Heart right ventricle (tissue), 16 donors: ENCODE measurements around the gene MEFV. TPM values are rescaled to one million over a fixed set of nuclear protein-coding genes. Genes with fewer than 3 reads are reported as not detected.

Experiments
- ATAC-seq, 8 donors: fragments of 200-7000 bp; cut with Tn5 transposase; one replicate each; pipeline ENCODE4 v1.9.1; 2020; ENCODE audit warnings: mild to moderate bottlenecking in 8 of 8, moderate library complexity in 8 of 8, moderate number of reproducible peaks in 1 of 8
- DNase-seq, 2 donors: peaks; one replicate each; pipeline ENCODE4 v3.0.0-alpha.2; 2020
- H3K27ac ChIP-seq, 10 donors: fragments of 200-600 bp; sonication (generic) in 2 of 10; one replicate each; pipeline versions ENCODE4 v1.5.0 to v1.8.0; 2020 to 2022; ENCODE audit warnings: mild to moderate bottlenecking in 3 of 10
- H3K27me3 ChIP-seq, 7 donors: fragments of 200-600 bp; one replicate each; pipeline ENCODE4 v1.8.0; 2021 to 2022; ENCODE audit warnings: mild to moderate bottlenecking in 2 of 7
- H3K36me3 ChIP-seq, 9 donors: fragments of 200-600 bp; sonication (generic) in 1 of 9; one replicate each; pipeline versions ENCODE4 v1.5.0 to v1.8.0; 2020 to 2022; ENCODE audit warnings: mild to moderate bottlenecking in 2 of 9
- H3K4me1 ChIP-seq, 9 donors: fragments of 200-600 bp; sonication (generic) in 1 of 9; one replicate each; pipeline versions ENCODE4 v1.5.0 to v1.8.0; 2020 to 2022; ENCODE audit warnings: mild to moderate bottlenecking in 4 of 9
- H3K4me3 ChIP-seq, 10 donors: fragments of 200-600 bp; sonication (generic) in 2 of 10; one replicate each; pipeline versions ENCODE4 v1.5.0 to v1.8.0; 2020 to 2022; ENCODE audit warnings: mild to moderate bottlenecking in 7 of 10, moderate library complexity in 2 of 10
- H3K9me3 ChIP-seq, 11 donors: fragments of 200-600 bp in 10 of 11; sonication (generic) in 2 of 11; one replicate each; pipeline versions ENCODE4 v1.5.0 to v1.8.0; 2013 to 2022; ENCODE audit warnings: mild to moderate bottlenecking in 2 of 11, control low read depth in 1 of 11, moderate library complexity in 1 of 11
- WGBS, 2 donors: extraction: QIAGEN DNeasy Blood & Tissue Kit; methylation state at CpG; one replicate each; pipeline ENCODE4 v1.1.7; 2013; ENCODE audit warnings: inconsistent platforms in 1 of 2; 5-methylcytosine and 5-hydroxymethylcytosine counted together
- intact Hi-C, 10 donors: fragments of 100-400 bp; cut with DNase I; formaldehyde crosslinking; loops; one replicate each; pipeline versions ENCODE4 v1.11.1 to v1.14.2; 2022
- polyA plus RNA-seq, 2 donors: library from polyadenylated mRNA; stranded (reverse); fragments of 200-250 nt; gene quantifications; one replicate each; pipeline ENCODE4 v1.2.3, GENCODE V29; 2013
- total RNA-seq, 10 donors: library from RNA; stranded (reverse); fragmentation: NEBNext Ultra II Directional in 3 of 10; extraction: Animal tissue kit (Norgen Biotek cat#: 25700) in 3 of 10; gene quantifications; one replicate each; pipeline versions ENCODE4 v1.2.1 to v1.2.4, GENCODE V29; 2021 to 2023
- TF ChIP-seq, protein P1 (sequence below), 9 donors: fragments of 200-600 bp; sonication (generic) in 2 of 9; IDR thresholded peaks; one replicate each; pipeline versions ENCODE4 v1.5.0 to v1.8.0; 2021 to 2022; ENCODE audit warnings: antibody characterized with exemption in 9 of 9, mild to moderate bottlenecking in 5 of 9, moderate library complexity in 1 of 9
- donor health status: Arrhythmogenic right ventricular cardiomyopathy.
- donor health status: ischemic (EF 13 %, LVEDD 7.1; RV severe dilation, severe dysfunction).
- donor health status: healthy with polysubstance abuse.
- donor health status: DM: no; HTN: yes; CAD: no.
- donor health status: DM: no; HTN: no; CAD: no.
- donor health status: ischemic (EF 25% LVEDD 6.9; RV normal size, moderate dysfunction).
- donor health status: ischemic (EF 25% LVEDD 5.7; RV mildly dilated, moderate dysfunction).
- donor health status: healthy.
- donor health status: DM: yes; HTN: yes; CAD: no.
- donor health status: Ischemic cardiomyopathy.
- donor health status: ischemic (EF 35%, LVEDD 5.7; RV mildly dilated, moderate dysfunction).
- donor health status: nonischemic (EF 11% LVEDD 7.7; RV severe dilation, severe dysfunction).
- donor health status: DM: yes; HTN: yes; CAD: no.
- donor health status: PGD.
- donor health status: ischemic (EF 29% LVEDD 5.4; RV normal size, mild dysfunction).
- donor health status: nonischemic (EF 23%, LVEDD 6.1; RV moderate dilation, normal function).

MEFV gene
- total and polyA plus RNA-seq, 12 donors: 0.11 to 3.1 (median 0.46) TPM

DNA sequence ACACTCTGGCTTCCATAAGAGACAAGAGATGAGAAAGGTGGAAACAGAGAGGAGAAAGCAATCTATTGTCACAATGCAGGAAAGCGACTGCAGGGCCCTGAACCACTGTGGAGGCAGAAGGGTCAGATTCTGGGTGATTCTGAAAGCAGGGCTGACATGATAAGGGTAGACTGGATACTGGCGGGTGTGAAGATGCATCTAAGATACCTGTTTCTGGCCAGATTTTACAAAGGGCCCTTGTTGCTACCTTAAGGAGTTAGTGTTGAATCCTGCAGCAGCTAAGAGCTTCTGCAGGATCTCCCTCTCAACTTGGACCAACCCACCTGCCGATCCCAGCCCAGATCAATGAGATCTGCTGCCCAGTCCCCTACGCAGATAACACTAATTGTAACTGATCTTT is 6.1 kb upstream of the MEFV start:
- TF ChIP-seq, protein P1, sequence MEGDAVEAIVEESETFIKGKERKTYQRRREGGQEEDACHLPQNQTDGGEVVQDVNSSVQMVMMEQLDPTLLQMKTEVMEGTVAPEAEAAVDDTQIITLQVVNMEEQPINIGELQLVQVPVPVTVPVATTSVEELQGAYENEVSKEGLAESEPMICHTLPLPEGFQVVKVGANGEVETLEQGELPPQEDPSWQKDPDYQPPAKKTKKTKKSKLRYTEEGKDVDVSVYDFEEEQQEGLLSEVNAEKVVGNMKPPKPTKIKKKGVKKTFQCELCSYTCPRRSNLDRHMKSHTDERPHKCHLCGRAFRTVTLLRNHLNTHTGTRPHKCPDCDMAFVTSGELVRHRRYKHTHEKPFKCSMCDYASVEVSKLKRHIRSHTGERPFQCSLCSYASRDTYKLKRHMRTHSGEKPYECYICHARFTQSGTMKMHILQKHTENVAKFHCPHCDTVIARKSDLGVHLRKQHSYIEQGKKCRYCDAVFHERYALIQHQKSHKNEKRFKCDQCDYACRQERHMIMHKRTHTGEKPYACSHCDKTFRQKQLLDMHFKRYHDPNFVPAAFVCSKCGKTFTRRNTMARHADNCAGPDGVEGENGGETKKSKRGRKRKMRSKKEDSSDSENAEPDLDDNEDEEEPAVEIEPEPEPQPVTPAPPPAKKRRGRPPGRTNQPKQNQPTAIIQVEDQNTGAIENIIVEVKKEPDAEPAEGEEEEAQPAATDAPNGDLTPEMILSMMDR (IDR thresholded peaks at IDR 0.05): no peak
- Histone ChIP-seq H3K36me3 (peaks cover 0 to 21% (median 13%) of the 10 kb centered on the region in 9 donors), H3K4me1 (peaks cover 0 to 57% (median 14%) of the 10 kb centered on the region in 9 donors), H3K9me3 (peaks cover 0 to 36% (median 0%) of the 10 kb centered on the region in 11 donors), H3K4me3 (peak overlapping the region in 1 of 10 donors; percentile 73), H3K27ac (peak overlapping the region in 7 of 10 donors; percentile 98 to 100 (median 99)), H3K27me3 (peaks cover 0 to 6% (median 0%) of the 10 kb centered on the region in 7 donors)
- 92 to 95% methylated on average over 4 of the region's 4 CpGs for WGBS, 2 donors
- ATAC-seq: no peak
- intact Hi-C loops: loop anchor here in 7 of 10 donors (2.0 to 10.0 kb wide), 9 partner anchors 28 to 242 kb away; partner anchors contain the start of genes CLUAP1 (in 3 of the 7), TIGD7 (in 2 of the 7), ZNF75A (in 2 of the 7) and C16orf90 (in 1 of the 7)
- no peak for DNase-seq

DNA sequence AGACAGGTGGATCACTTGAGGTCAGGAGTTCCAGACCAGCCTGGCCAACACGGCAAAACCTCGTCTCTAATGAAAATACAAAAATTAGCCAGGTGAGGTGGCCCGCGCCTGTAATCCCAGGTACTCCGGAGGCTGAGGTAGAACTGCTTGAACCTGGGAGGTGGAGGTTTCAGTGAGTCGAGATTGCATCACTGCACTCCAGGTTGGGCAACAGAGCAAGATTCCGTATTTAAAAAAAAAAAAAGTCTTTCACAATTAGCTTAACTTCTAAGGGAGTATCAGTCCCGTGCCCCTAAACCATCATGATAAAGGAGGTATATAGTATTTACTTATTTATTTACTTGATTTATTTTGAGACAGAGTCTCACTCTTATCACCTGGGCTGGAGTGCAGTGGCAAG is 3.4 kb upstream of the MEFV start:
- TF ChIP-seq, protein P1 (IDR thresholded peaks at IDR 0.05): no peak
- Histone ChIP-seq H3K4me1 (peaks cover 0 to 52% (median 5%) of the 10 kb centered on the region in 9 donors), H3K36me3 (no peaks in the 10 kb centered on the region), H3K9me3 (peaks cover 0 to 11% (median 0%) of the 10 kb centered on the region in 11 donors), H3K27ac (peak overlapping the region in 2 of 10 donors; percentile 58 to 89), H3K27me3 (peaks cover 0 to 22% (median 0%) of the 10 kb centered on the region in 7 donors), H3K4me3 (no peak overlapping the region)
- 86 to 89% methylated on average over 8 of the region's 8 CpGs for WGBS, 2 donors
- no peak for DNase-seq
- ATAC-seq: no peak
- intact Hi-C loops: loop anchor here in 7 of 10 donors (5.0 to 10.0 kb wide), 7 partner anchors 47 to 245 kb away; partner anchors contain the start of genes CLUAP1 (in 3 of the 7), C16orf90 (in 1 of the 7), TIGD7 (in 1 of the 7) and ZNF75A (in 1 of the 7)

DNA sequence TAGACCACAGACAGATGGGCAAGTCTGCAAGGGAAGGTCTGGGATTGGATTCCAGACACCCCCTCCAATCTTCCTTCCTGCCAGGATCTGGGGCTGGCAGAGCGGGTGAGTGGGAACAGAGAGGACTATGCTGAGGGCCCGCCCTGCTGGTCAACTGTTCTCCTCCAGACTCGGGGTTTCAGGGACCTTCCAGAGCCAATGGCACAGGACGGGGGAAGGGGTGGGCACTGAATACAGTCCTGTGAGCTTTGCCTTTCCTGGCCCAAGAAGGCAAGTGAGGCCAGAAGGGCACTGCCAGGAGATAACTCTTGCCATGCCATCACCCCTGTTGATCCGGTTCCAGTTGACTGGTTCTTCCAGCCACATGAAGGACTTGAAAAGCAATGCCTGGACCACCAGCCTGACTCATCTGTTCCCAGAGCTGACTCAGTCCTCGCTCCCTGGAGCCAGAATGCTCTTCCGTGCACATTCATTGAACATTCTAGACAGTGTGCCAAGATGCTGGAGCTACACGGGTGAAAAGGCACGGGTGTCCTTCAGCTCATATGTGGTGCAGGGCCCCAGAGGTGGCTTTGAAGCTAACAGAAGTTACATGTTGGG is 533 bp upstream of the MEFV start:
- ATAC-seq (peak in 2 of 8 donors; percentile 7 to 14), DNase-seq (no peak)
- TF ChIP-seq, protein P1 (IDR thresholded peaks at IDR 0.05): no peak
- Histone ChIP-seq H3K27me3 (peaks cover 0 to 28% (median 0%) of the 10 kb centered on the region in 7 donors), H3K4me3 (peak overlapping the region in 1 of 10 donors; percentile 52), H3K9me3 (no peaks in the 10 kb centered on the region), H3K36me3 (no peaks in the 10 kb centered on the region), H3K4me1 (peaks cover 0 to 43% (median 0%) of the 10 kb centered on the region in 9 donors), H3K27ac (peak overlapping the region in 2 of 10 donors; percentile 58 to 89)
- WGBS, 2 donors: 77 to 79% methylated on average over 9 of the region's 9 CpGs
- intact Hi-C loops: no loop called here

DNA sequence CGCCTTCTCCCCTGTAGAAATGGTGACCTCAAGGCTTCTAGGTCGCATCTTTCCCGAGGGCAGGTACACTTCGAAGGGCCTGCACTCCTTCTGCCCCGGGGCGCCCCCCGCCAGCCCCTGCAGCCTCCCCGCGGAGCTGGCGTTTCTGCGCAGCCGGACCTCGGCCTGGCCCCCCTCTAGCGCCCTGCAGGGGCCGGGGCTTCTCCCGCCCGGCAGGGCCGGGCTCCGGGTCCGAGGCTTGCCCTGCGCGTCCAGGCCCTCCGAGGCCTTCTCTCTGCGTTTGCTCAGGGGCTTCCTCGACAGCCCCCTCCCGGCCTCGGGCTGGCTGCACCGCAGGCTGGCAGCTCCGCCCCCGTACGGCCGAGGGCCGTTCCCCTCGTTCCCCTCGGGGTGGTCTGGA is 2.1 kb downstream of the MEFV start:
- peaks cover 0 to 34% (median 0%) of the 10 kb centered on the region in 9 donors for H3K4me1 ChIP-seq
- peaks cover 0 to 4% (median 0%) of the 10 kb centered on the region in 9 donors for H3K36me3 ChIP-seq
- H3K27me3 ChIP-seq: peaks cover 0 to 28% (median 0%) of the 10 kb centered on the region in 7 donors
- WGBS, 2 donors: 38 to 40% methylated on average over 34 to 35 of the region's 35 CpGs
- H3K27ac ChIP-seq: no peak overlapping the region
- DNase-seq: no peak
- intact Hi-C loops: no loop called here
- no peak for ATAC-seq
- TF ChIP-seq, protein P1 (IDR thresholded peaks at IDR 0.05): no peak
- peak overlapping the region in 1 of 10 donors; percentile 52 for H3K4me3 ChIP-seq
- no peaks in the 10 kb centered on the region for H3K9me3 ChIP-seq
